Parathyroid adenoma (tissue), 2 donors: Measurements from ENCODE around the gene ARL6IP5.
A peak's percentile ranks its signal among the peaks of the same experiment; 100 is the strongest.

Experiments used
- H2AFZ ChIP-seq: fragments of 300-600 bp; sonication (generic); one replicate; pipeline ENCODE4 v1.7.0; 2017; ENCODE audit warnings: antibody characterized with exemption, mild to moderate bottlenecking
- H3K27ac ChIP-seq: fragments of 300-600 bp; sonication (generic); one replicate; pipeline ENCODE4 v1.7.0; 2017
- H3K27me3 ChIP-seq: fragments of 300-600 bp; sonication (generic); one replicate; pipeline ENCODE4 v1.7.0; 2017; ENCODE audit warnings: low read length; ENCODE audit not compliant: control insufficient read depth, insufficient read depth
- H3K36me3 ChIP-seq: fragments of 300-600 bp; sonication (generic); one replicate; pipeline ENCODE4 v1.7.0; 2017; ENCODE audit warnings: low read length; ENCODE audit not compliant: control insufficient read depth, insufficient read depth
- H3K4me1 ChIP-seq: fragments of 300-600 bp; sonication (generic); one replicate; pipeline ENCODE4 v1.7.0; 2017; ENCODE audit warnings: control low read depth
- H3K4me2 ChIP-seq: fragments of 300-600 bp; sonication (generic); one replicate; pipeline ENCODE4 v1.7.0; 2017; ENCODE audit warnings: low read length
- H3K4me3 ChIP-seq: fragments of 300-600 bp; sonication (generic); one replicate; pipeline ENCODE4 v1.7.0; 2017; ENCODE audit warnings: low read depth, low read length
- H3K79me2 ChIP-seq: fragments of 300-600 bp; sonication (generic); one replicate; pipeline ENCODE4 v1.7.0; 2017; ENCODE audit warnings: control low read depth
- H3K9ac ChIP-seq: fragments of 300-600 bp; sonication (generic); one replicate; pipeline ENCODE4 v1.7.0; 2017; ENCODE audit warnings: mild to moderate bottlenecking
- H3K9me3 ChIP-seq: fragments of 300-600 bp; sonication (generic); one replicate; pipeline ENCODE4 v1.7.0; 2017; ENCODE audit warnings: low read length; ENCODE audit not compliant: control insufficient read depth
- CTCF ChIP-seq: fragments of 300-600 bp; sonication (generic); IDR thresholded peaks from one replicate; pipeline ENCODE4 v1.7.0; 2017; ENCODE audit warnings: antibody characterized with exemption, mild to moderate bottlenecking
- donor health status: primary hyperparathyroidism.

ARL6IP5 gene

GRCh38 chr3:69118555-69118954 lies 33.8 kb downstream of the ARL6IP5 start:
- Histone ChIP-seq H2AFZ (no peak overlapping the region), H3K36me3 (no peaks in the 10 kb centered on the region), H3K9me3 (no peaks in the 10 kb centered on the region), H3K27me3 (no peaks in the 10 kb centered on the region), H3K9ac (no peak overlapping the region), H3K27ac (no peak overlapping the region), H3K4me2 (no peak overlapping the region), H3K79me2 (no peaks in the 10 kb centered on the region), H3K4me1 (peaks cover 3% of the 10 kb centered on the region), H3K4me3 (no peak overlapping the region)
- TF ChIP-seq CTCF, result no peak

GRCh38 chr3:69119138-69119537 lies 34.4 kb downstream of the ARL6IP5 start:
- no peak overlapping the region for H3K4me3 ChIP-seq
- no peaks in the 10 kb centered on the region for H3K79me2 ChIP-seq
- peaks cover 3% of the 10 kb centered on the region for H3K4me1 ChIP-seq
- no peak overlapping the region for H3K9ac ChIP-seq
- H3K27me3 ChIP-seq, result no peaks in the 10 kb centered on the region
- H3K36me3 ChIP-seq, result no peaks in the 10 kb centered on the region
- no peaks in the 10 kb centered on the region for H3K9me3 ChIP-seq
- TF ChIP-seq CTCF, result no peak
- H3K27ac ChIP-seq, result no peak overlapping the region
- H3K4me2 ChIP-seq, result no peak overlapping the region
- H2AFZ ChIP-seq, result no peak overlapping the region

- H2AFZ ChIP-seq, result no peak overlapping the region
- no peak for TF ChIP-seq CTCF
- H3K4me2 ChIP-seq, result no peak overlapping the region
- H3K79me2 ChIP-seq, result no peaks in the 10 kb centered on the region
- no peaks in the 10 kb centered on the region for H3K27me3 ChIP-seq
- no peak overlapping the region for H3K4me3 ChIP-seq
- H3K9me3 ChIP-seq, result no peaks in the 10 kb centered on the region
- no peaks in the 10 kb centered on the region for H3K36me3 ChIP-seq
- H3K27ac ChIP-seq, result no peak overlapping the region
- H3K9ac ChIP-seq, result no peak overlapping the region
- H3K4me1 ChIP-seq, result peaks cover 3% of the 10 kb centered on the region
Observed at GRCh38 chr3:69119681-69120080, 34.9 kb downstream of the ARL6IP5 start.

- peak; percentile 94 for TF ChIP-seq CTCF
- Histone ChIP-seq H3K4me3 (no peak overlapping the region), H3K36me3 (no peaks in the 10 kb centered on the region), H2AFZ (peak overlapping the region; percentile 3), H3K27ac (no peak overlapping the region), H3K27me3 (no peaks in the 10 kb centered on the region), H3K9me3 (no peaks in the 10 kb centered on the region), H3K9ac (no peak overlapping the region), H3K4me2 (no peak overlapping the region), H3K4me1 (peaks cover 3% of the 10 kb centered on the region), H3K79me2 (no peaks in the 10 kb centered on the region)
Observed at GRCh38 chr3:69120879-69121464, 36.2 kb downstream of the ARL6IP5 start.

GRCh38 chr3:69121513-69121912 lies 36.8 kb downstream of the ARL6IP5 start:
- peak overlapping the region; percentile 3 for H2AFZ ChIP-seq
- no peak overlapping the region for H3K4me3 ChIP-seq

More at GRCh38 chr3:69121513-69121912, 36.8 kb downstream of the ARL6IP5 start:
- Histone ChIP-seq H3K27me3 (no peaks in the 10 kb centered on the region), H3K9ac (no peak overlapping the region), H3K36me3 (no peaks in the 10 kb centered on the region), H3K4me1 (peaks cover 3% of the 10 kb centered on the region), H3K9me3 (no peaks in the 10 kb centered on the region), H3K27ac (no peak overlapping the region), H3K4me2 (no peak overlapping the region), H3K79me2 (no peaks in the 10 kb centered on the region)
- no peak for TF ChIP-seq CTCF
